GM12872 (cell line): ENCODE results near the gene SYT1.

Source experiments
- CTCF ChIP-seq: IDR thresholded peaks from 3 replicates; pipeline ENCODE4 v1.5.1; 2011; ENCODE audit warnings: low read depth, mild to moderate bottlenecking, low read length, moderate library complexity; ENCODE audit not compliant: insufficient read depth

The SYT1 gene

GRCh38 chr12:79366374-79366773 is 501.8 kb downstream of the SYT1 start:
- no peak for TF ChIP-seq CTCF

- no peak for TF ChIP-seq CTCF
Observed at GRCh38 chr12:79367032-79367589, 502.5 kb downstream of the SYT1 start.

GRCh38 chr12:79370021-79370420 is 505.4 kb downstream of the SYT1 start:
- TF ChIP-seq CTCF = no peak

- TF ChIP-seq CTCF = no peak
Observed at GRCh38 chr12:79371226-79371625, 506.7 kb downstream of the SYT1 start.

- peak; percentile 61 for TF ChIP-seq CTCF
Observed at GRCh38 chr12:79373896-79374499, 509.4 kb downstream of the SYT1 start.

GRCh38 chr12:79374545-79374944 is 510.0 kb downstream of the SYT1 start:
- TF ChIP-seq CTCF = no peak

GRCh38 chr12:79375050-79375449 is 510.5 kb downstream of the SYT1 start:
- no peak for TF ChIP-seq CTCF

GRCh38 chr12:79378496-79378895 is 513.9 kb downstream of the SYT1 start:
- no peak for TF ChIP-seq CTCF
